Natural killer cell (primary cell): ENCODE measurements around the gene FGD6. TPM values are rescaled to one million over a fixed set of nuclear protein-coding genes. Genes with fewer than 3 reads are reported as not detected.

Experiments used
- ATAC-seq, 3 donors: fragments of 150-1000 bp in 2 of 3; fragments of 200-7000 bp in 1 of 3; cut with Tn5 transposase; 1 replicate in 1 of 3; 2 replicates in 2 of 3; pipeline ENCODE4 v1.10.0; 2021; ENCODE audit warnings: mild to moderate bottlenecking in 2 of 3, moderate library complexity in 2 of 3
- DNase-seq, 2 donors: peaks; one replicate each; pipeline versions ENCODE4 v3.0.0 to v3.0.0-alpha.2; 2013 to 2021; ENCODE audit warnings: mixed read lengths in 1 of 2
- H3K27ac ChIP-seq: one replicate; pipeline ENCODE4 v1.5.1; 2013; ENCODE audit warnings: mild to moderate bottlenecking, low read length
- H3K27me3 ChIP-seq: one replicate; pipeline ENCODE4 v1.6.1; 2013; ENCODE audit warnings: low read length; ENCODE audit not compliant: control insufficient read depth, insufficient read depth
- H3K36me3 ChIP-seq: one replicate; pipeline ENCODE4 v1.6.1; 2013; ENCODE audit warnings: low read length; ENCODE audit not compliant: control insufficient read depth, insufficient read depth
- H3K4me1 ChIP-seq: one replicate; pipeline ENCODE4 v1.6.1; 2013; ENCODE audit warnings: low read length; ENCODE audit not compliant: control insufficient read depth, insufficient read depth
- H3K4me3 ChIP-seq: one replicate; pipeline ENCODE4 v1.5.1; 2013; ENCODE audit warnings: low read length
- H3K9me3 ChIP-seq: one replicate; pipeline ENCODE4 v1.6.1; 2013; ENCODE audit warnings: low read length; ENCODE audit not compliant: control insufficient read depth, insufficient read depth
- H3K27ac Mint-ChIP-seq, 2 donors: one replicate each; pipeline ENCODE4 v1.8.0; 2022; ENCODE audit warnings: mild to moderate bottlenecking in 2 of 2, mixed read lengths in 2 of 2, moderate library complexity in 1 of 2
- H3K27me3 Mint-ChIP-seq, 2 donors: one replicate each; pipeline ENCODE4 v1.8.0; 2022; ENCODE audit warnings: low read depth in 2 of 2, mixed read lengths in 2 of 2
- H3K36me3 Mint-ChIP-seq: one replicate; pipeline ENCODE4 v1.8.0; 2022; ENCODE audit warnings: mixed read lengths
- H3K4me1 Mint-ChIP-seq, 2 donors: one replicate each; pipeline ENCODE4 v1.8.0; 2022; ENCODE audit warnings: mixed read lengths in 2 of 2
- H3K4me3 Mint-ChIP-seq: one replicate; pipeline ENCODE4 v1.8.0; 2022; ENCODE audit warnings: mild to moderate bottlenecking, moderate library complexity, mixed read lengths
- H3K9me3 Mint-ChIP-seq, 2 donors: one replicate each; pipeline ENCODE4 v1.8.0; 2022; ENCODE audit warnings: mixed read lengths in 2 of 2
- WGBS: methylation state at CpG from one replicate; pipeline ENCODE4 v1.1.7; 2013; ENCODE audit warnings: missing lambda C conversion rate; ENCODE audit not compliant: insufficient coverage; 5-methylcytosine and 5-hydroxymethylcytosine counted together
- intact Hi-C: fragments of 100-400 bp; cut with micrococcal nuclease; formaldehyde crosslinking; loops from one replicate; pipeline ENCODE4 v1.14.2; 2022
- total RNA-seq, 4 donors: library from RNA; stranded (reverse); fragments of 120-200 nt in 1 of 4; gene quantifications; one replicate each; pipeline versions ENCODE4 v1.2.3 to v1.2.4, GENCODE V29; 2013 to 2022
- TF ChIP-seq, protein P1 (sequence below): fragments of 200-600 bp; IDR thresholded peaks from one replicate; pipeline ENCODE4 v1.8.0; 2022; ENCODE audit warnings: antibody characterized with exemption

The FGD6 gene
- total RNA-seq, 3 donors from 2014 or later (not counting 1 experiment from before 2014, with no cell fraction given) = 1.5 to 1.9 (median 1.9) TPM

DNA sequence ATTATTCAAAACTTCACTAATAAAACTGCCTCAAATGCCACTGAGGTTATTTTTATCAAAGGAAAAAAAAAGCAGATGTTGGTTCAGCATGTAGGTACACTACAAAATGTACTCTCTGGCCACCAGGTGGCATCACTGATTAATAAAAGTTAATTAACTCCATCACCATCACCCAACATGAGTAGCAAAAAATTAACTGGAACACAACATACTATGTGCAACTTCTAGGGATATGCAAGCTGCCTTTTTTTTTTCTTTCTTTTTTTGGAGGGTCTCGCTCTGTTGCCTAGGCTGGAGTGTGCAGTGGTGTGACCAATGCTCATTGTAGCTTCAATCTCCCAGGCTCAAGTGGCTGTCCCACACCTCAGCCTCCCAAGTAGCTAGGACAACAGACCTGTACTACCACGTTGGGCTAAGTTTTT lies 100.1 kb downstream of the FGD6 start:
- no peaks in the 10 kb centered on the region for H3K9me3 ChIP-seq
- Mint-ChIP-seq H3K9me3 (no peaks in the 10 kb centered on the region), H3K4me1 (no peaks in the 10 kb centered on the region), H3K27me3 (no peaks in the 10 kb centered on the region), H3K4me3 (no peak overlapping the region), H3K36me3 (no peaks in the 10 kb centered on the region), H3K27ac (no peak overlapping the region)
- no peaks in the 10 kb centered on the region for H3K36me3 ChIP-seq
- DNase-seq = peak; percentile 19 to 82
- H3K27ac ChIP-seq = no peak overlapping the region
- TF ChIP-seq, protein P1, sequence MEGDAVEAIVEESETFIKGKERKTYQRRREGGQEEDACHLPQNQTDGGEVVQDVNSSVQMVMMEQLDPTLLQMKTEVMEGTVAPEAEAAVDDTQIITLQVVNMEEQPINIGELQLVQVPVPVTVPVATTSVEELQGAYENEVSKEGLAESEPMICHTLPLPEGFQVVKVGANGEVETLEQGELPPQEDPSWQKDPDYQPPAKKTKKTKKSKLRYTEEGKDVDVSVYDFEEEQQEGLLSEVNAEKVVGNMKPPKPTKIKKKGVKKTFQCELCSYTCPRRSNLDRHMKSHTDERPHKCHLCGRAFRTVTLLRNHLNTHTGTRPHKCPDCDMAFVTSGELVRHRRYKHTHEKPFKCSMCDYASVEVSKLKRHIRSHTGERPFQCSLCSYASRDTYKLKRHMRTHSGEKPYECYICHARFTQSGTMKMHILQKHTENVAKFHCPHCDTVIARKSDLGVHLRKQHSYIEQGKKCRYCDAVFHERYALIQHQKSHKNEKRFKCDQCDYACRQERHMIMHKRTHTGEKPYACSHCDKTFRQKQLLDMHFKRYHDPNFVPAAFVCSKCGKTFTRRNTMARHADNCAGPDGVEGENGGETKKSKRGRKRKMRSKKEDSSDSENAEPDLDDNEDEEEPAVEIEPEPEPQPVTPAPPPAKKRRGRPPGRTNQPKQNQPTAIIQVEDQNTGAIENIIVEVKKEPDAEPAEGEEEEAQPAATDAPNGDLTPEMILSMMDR = peak; percentile 76
- no peaks in the 10 kb centered on the region for H3K4me1 ChIP-seq
- intact Hi-C loops = loop anchor here (1.0 kb wide), 1 partner anchor 417 kb away; no protein-coding TSS in a partner anchor
- no peak overlapping the region for H3K4me3 ChIP-seq
- peak; percentile 64 to 81 (median 68) for ATAC-seq
- H3K27me3 ChIP-seq = no peaks in the 10 kb centered on the region
- 80% methylated on average over 1 of the region's 2 CpGs for WGBS

- Mint-ChIP-seq H3K36me3 (no peaks in the 10 kb centered on the region), H3K27ac (no peak overlapping the region), H3K4me1 (no peaks in the 10 kb centered on the region), H3K4me3 (no peak overlapping the region), H3K27me3 (no peaks in the 10 kb centered on the region), H3K9me3 (no peaks in the 10 kb centered on the region)
- TF ChIP-seq, protein P1 = no peak
- H3K4me3 ChIP-seq = no peak overlapping the region
- no peaks in the 10 kb centered on the region for H3K9me3 ChIP-seq
- no peaks in the 10 kb centered on the region for H3K36me3 ChIP-seq
- no peak overlapping the region for H3K27ac ChIP-seq
- H3K4me1 ChIP-seq = no peaks in the 10 kb centered on the region
- WGBS = 89% methylated on average over 3 of the region's 3 CpGs
- H3K27me3 ChIP-seq = no peaks in the 10 kb centered on the region
- intact Hi-C loops = loop anchor here (1.0 kb wide), 1 partner anchor 418 kb away; no protein-coding TSS in a partner anchor
- peak in 1 of 3 donors; percentile 17 for ATAC-seq
- DNase-seq = no peak
Observed at GRCh38 chr12:95116773-95117172, 100.5 kb downstream of the FGD6 start.

GRCh38 chr12:95116341-95116740 lies 100.9 kb downstream of the FGD6 start:
- Mint-ChIP-seq H3K4me3 (no peak overlapping the region), H3K4me1 (no peaks in the 10 kb centered on the region), H3K9me3 (no peaks in the 10 kb centered on the region), H3K27ac (no peak overlapping the region), H3K27me3 (no peaks in the 10 kb centered on the region), H3K36me3 (no peaks in the 10 kb centered on the region)
- Histone ChIP-seq H3K27me3 (no peaks in the 10 kb centered on the region), H3K4me3 (no peak overlapping the region), H3K36me3 (no peaks in the 10 kb centered on the region), H3K27ac (no peak overlapping the region), H3K9me3 (no peaks in the 10 kb centered on the region), H3K4me1 (no peaks in the 10 kb centered on the region)
- no peak for DNase-seq
- TF ChIP-seq, protein P1 = no peak
- intact Hi-C loops = no loop called here
- 78% methylated on average over 3 of the region's 4 CpGs for whole genome bisulfite sequencing
- no peak for ATAC-seq

GRCh38 chr12:95115641-95116040 lies 101.6 kb downstream of the FGD6 start:
- Mint-ChIP-seq H3K4me3 (no peak overlapping the region), H3K27ac (no peak overlapping the region), H3K9me3 (no peaks in the 10 kb centered on the region), H3K36me3 (no peaks in the 10 kb centered on the region), H3K4me1 (no peaks in the 10 kb centered on the region), H3K27me3 (no peaks in the 10 kb centered on the region)
- WGBS = 83% methylated on average over 7 of the region's 7 CpGs
- TF ChIP-seq, protein P1 = no peak
- intact Hi-C loops = no loop called here
- no peak for DNase-seq
- ATAC-seq = no peak
- no peak overlapping the region for H3K27ac ChIP-seq
- no peaks in the 10 kb centered on the region for H3K27me3 ChIP-seq
- no peaks in the 10 kb centered on the region for H3K4me1 ChIP-seq
- H3K4me3 ChIP-seq = no peak overlapping the region
- no peaks in the 10 kb centered on the region for H3K36me3 ChIP-seq
- H3K9me3 ChIP-seq = no peaks in the 10 kb centered on the region
